MV-4-11 (cell line): ENCODE data around the gene HARBI1.
A peak's percentile ranks its signal among the peaks of the same experiment; 100 is the strongest.
"Not testable (repeated sequence)": the region's sequence is repeated elsewhere in the genome, so short reads cannot be mapped to it uniquely, and the experiment has no call there.

Experiments
- DNase-seq: peaks from one replicate; lab custom pipeline; 2025; lab: John Stamatoyannopoulos, UW

The HARBI1 gene

GRCh38 chr11:46597155-46597554, 19.9 kb downstream of the HARBI1 start:
- no peak for DNase-seq

- no peak for DNase-seq
Measured at GRCh38 chr11:46594785-46595184, 22.2 kb downstream of the HARBI1 start.

- no peak for DNase-seq
Measured at GRCh38 chr11:46594374-46594700, 22.7 kb downstream of the HARBI1 start.

GRCh38 chr11:46593550-46594373, 23.3 kb downstream of the HARBI1 start, which contains the start of gene AMBRA1:
Gene AMBRA1 (minus strand): TSS chr11:46594023. CDS start chr11:46548380, 45,643 bp downstream.
- DNase-seq = peak; percentile 89

GRCh38 chr11:46590740-46591605, 26.1 kb downstream of the HARBI1 start:
- DNase-seq = no peak

GRCh38 chr11:46588915-46589314, 28.1 kb downstream of the HARBI1 start:
- no peak for DNase-seq

GRCh38 chr11:46588131-46588530, 28.9 kb downstream of the HARBI1 start:
- DNase-seq = no peak

GRCh38 chr11:46583513-46583912, 33.5 kb downstream of the HARBI1 start:
- DNase-seq = not testable (repeated sequence)

- DNase-seq = no peak
Measured at GRCh38 chr11:46582588-46582987, 34.4 kb downstream of the HARBI1 start.

- no peak for DNase-seq
Measured at GRCh38 chr11:46577058-46577457, 40.0 kb downstream of the HARBI1 start.

- DNase-seq = no peak
Measured at GRCh38 chr11:46574656-46575055, 42.4 kb downstream of the HARBI1 start.

GRCh38 chr11:46570790-46571398, 46.1 kb downstream of the HARBI1 start:
- DNase-seq = peak; percentile 54

- DNase-seq = no peak
Measured at GRCh38 chr11:46565232-46565840, 51.7 kb downstream of the HARBI1 start.

GRCh38 chr11:46564459-46564858, 52.6 kb downstream of the HARBI1 start:
- DNase-seq = no peak

- no peak for DNase-seq
Measured at GRCh38 chr11:46562527-46562926, 54.5 kb downstream of the HARBI1 start.

GRCh38 chr11:46560300-46560991, 56.6 kb downstream of the HARBI1 start:
- peak; percentile 23 for DNase-seq

- no peak for DNase-seq
Measured at GRCh38 chr11:46559815-46560214, 57.2 kb downstream of the HARBI1 start.

- DNase-seq = no peak
Measured at GRCh38 chr11:46557684-46558151, 59.3 kb downstream of the HARBI1 start.

- peak; percentile 19 for DNase-seq
Measured at GRCh38 chr11:46555267-46556054, 61.6 kb downstream of the HARBI1 start.
